ENCODE results near the gene METTL3. TPM values are rescaled to one million over a fixed set of nuclear protein-coding genes. Genes with fewer than 3 reads are reported as not detected.
A peak's percentile ranks its signal among the peaks of the same experiment; 100 is the strongest.

METTL3 gene
- total RNA-seq, 1 experiment from 2014 or later = 51.8 TPM

DNA sequence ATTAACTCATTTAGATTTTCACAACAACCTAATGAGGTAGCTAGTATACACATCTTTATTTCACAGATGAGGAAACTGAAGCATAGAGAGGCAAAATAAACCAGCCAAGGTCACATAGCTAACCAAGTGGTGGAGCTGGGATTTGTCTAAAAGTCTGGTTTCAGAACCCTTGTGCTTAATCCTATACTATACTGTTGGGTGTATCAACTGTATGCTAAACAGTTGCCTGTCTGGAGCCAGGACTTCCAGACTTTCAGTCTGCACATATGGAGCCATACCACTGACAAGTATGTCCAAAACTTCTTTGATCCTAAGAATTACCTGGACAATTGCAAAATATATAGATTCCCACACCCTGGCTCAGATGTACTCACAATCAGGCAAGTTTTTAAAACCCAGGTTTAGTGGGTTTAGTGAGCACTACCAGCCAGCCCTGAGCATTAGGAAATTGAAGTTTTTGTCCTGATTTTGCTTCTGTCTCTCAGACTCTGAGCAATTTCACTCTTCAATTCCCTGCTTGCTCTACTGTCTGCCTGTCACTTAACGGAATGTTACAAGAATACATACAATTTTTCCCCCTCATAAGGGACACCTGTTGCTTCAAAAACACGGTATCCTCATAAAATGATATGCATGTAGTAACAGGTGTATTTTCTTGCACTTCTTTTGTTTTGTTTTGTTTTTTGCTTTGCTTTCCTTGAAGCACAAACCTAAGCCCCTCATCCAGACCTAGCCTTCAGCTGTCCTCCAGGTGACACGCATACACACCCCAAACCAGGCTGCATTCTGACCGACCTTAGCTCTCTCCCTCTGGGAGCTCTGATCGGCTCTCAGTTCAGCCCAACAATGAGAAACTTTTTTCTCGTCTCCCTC is 24.6 kb upstream of the METTL3 start:
- no peak for DNase-seq (ENCODE audit: low read depth in 1 of 2, low spot score in 2 of 2)
- H3K27me3 ChIP-seq (replicated peaks) = peaks cover 44% of the 10 kb centered on the region
- H3K4me3 ChIP-seq = no peak overlapping the region
- no peaks in the 10 kb centered on the region for H3K36me3 ChIP-seq
- no peak overlapping the region for H3K27ac ChIP-seq
- no peaks in the 10 kb centered on the region for H3K9me3 ChIP-seq (replicated peaks)
- H3K4me1 ChIP-seq (replicated peaks) = no peaks in the 10 kb centered on the region

DNA sequence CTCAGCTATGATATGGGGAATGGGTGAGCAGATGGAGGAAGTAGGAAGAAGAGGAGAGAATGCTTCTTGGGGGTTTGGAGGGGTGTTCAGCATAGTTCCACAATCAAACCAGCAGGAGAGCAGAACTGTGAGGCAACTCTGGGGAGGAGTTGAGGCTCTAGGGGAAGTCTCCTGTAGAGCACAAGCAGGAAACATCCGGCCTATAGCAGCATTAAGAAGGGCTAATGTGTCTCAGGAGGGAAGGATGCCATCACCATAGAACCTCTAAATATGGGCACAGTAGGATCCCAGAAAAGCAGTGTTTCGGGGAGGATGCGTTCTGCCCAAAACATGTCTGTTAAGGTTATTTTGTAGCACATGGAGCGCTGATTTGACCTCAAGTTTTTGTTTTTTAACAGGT is 23.4 kb upstream of the METTL3 start:
- H3K27ac ChIP-seq = no peak overlapping the region
- H3K36me3 ChIP-seq = no peaks in the 10 kb centered on the region
- H3K4me3 ChIP-seq = no peak overlapping the region
- no peaks in the 10 kb centered on the region for H3K4me1 ChIP-seq (replicated peaks)
- peaks cover 44% of the 10 kb centered on the region for H3K27me3 ChIP-seq (replicated peaks)
- no peak for DNase-seq (ENCODE audit: low read depth in 1 of 2, low spot score in 2 of 2)
- H3K9me3 ChIP-seq (replicated peaks) = no peaks in the 10 kb centered on the region

DNA sequence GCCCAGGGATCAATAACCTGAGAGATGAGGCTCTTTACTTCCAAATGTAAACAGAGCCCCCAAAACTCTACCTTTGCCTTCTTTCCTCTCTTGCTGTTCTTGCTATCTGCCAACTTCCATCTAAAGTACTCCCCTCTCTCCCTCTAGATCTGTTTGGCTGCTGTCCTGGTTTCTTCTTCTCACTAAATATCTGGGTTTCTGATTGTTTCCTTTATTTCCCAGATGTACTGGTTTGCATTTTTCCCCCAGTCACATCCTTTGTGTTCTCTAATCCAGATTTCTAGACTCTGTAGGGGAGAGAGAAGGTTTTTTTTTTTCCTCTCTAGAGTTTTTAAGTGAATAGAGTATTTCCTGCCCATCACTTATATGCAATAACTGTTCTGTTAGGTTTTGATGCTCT is 22.2 kb upstream of the METTL3 start:
- H3K27ac ChIP-seq = no peak overlapping the region
- DNase-seq (ENCODE audit: low read depth in 1 of 2, low spot score in 2 of 2) = no peak
- no peaks in the 10 kb centered on the region for H3K4me1 ChIP-seq (replicated peaks)
- no peak overlapping the region for H3K4me3 ChIP-seq
- no peaks in the 10 kb centered on the region for H3K9me3 ChIP-seq (replicated peaks)
- peaks cover 46% of the 10 kb centered on the region for H3K27me3 ChIP-seq (replicated peaks)
- H3K36me3 ChIP-seq = no peaks in the 10 kb centered on the region

DNA sequence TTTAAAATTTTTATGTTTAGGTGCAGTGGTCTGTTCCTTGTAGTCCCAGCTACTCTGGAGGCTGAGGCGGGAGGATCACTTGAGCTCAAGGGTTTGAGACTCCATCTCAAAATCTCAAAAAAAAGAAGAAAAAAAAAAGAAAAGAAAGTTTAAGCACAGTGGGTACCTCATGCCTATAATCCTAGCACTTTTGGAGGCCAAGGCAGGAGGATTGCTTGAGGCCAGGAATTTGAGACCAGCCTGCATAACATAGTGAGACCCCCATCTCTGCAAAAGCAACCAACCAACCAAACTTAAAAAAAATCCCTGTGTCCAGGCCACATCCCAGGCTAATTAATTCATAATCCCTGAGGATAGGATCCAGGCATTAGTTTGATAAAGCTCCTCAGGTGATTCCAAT is 18.4 kb upstream of the METTL3 start:
- DNase-seq (ENCODE audit: low read depth in 1 of 2, low spot score in 2 of 2) = no peak
- Histone ChIP-seq H3K27me3 (replicated peaks) (peaks cover 15% of the 10 kb centered on the region), H3K4me1 (replicated peaks) (no peaks in the 10 kb centered on the region), H3K4me3 (no peak overlapping the region), H3K27ac (no peak overlapping the region), H3K9me3 (replicated peaks) (no peaks in the 10 kb centered on the region), H3K36me3 (no peaks in the 10 kb centered on the region)

DNA sequence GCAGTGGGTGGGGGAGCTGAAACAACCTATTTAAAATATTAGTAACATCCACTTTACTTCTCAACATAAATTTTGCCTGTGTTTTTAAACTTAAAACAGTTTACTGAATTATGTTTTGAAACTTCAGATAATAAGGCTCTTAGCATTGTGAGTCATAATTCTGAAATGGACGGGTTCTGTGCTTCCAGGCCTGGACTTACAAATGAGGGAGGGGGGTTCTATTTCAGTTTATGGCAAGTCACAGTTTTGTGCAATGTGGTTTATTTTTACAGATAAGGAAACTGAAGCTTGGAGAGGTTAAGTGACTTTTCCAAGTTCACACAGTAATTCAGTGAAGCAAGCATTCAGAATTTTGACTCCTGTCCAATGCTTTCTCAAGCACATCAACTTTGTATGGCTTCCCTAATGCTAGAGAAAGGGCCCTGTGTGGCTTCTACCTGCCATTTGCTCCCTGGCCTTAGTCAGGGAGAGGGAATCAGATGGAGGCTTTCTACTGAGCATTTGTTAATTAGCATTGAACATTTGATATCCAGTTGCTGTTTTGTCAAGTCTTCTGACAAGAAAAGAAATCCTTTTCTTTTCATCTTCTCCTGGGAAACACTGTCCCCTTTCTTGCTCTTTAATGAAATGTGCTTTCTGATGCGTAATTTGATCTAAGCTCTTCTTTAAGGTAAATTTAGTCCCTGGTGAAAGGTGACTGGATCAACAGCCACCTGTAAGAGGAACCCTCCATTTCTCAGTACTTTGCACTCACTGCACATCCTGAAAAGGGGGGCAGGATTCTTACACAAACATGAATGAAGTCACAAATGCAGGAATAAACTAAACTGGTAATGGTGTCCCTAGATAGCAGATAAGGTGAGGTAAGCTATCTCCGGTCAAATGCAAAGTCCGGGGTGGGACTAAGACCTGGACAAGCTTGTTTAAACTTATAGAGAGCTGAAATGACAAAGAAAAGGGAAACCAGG is 17.5 kb upstream of the METTL3 start:
- H3K4me1 ChIP-seq (replicated peaks) = no peaks in the 10 kb centered on the region
- H3K36me3 ChIP-seq = no peaks in the 10 kb centered on the region
- DNase-seq (ENCODE audit: low read depth in 1 of 2, low spot score in 2 of 2) = no peak

DNA sequence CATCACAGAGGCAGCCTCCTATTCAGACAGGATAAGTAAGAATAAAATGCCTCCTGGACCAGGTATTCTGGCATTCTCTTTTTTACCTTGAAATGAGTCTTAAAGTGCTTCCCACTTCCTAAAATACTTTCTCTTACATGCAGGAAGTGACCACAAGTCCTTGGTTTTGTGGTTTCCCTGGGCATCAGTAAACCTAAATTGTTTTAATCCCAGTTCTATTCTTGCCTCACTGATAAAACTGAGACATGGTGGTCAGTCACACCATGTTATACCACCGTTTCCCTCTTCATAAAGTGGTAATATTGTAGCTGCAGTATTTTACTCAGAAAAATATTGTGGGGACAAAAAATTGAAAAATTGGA is 16.2 kb upstream of the METTL3 start:
- H3K4me1 ChIP-seq (replicated peaks) = no peaks in the 10 kb centered on the region
- DNase-seq (ENCODE audit: low read depth in 1 of 2, low spot score in 2 of 2) = no peak
- no peaks in the 10 kb centered on the region for H3K9me3 ChIP-seq (replicated peaks)
- H3K27me3 ChIP-seq (replicated peaks) = peaks cover 6% of the 10 kb centered on the region
- H3K4me3 ChIP-seq = no peak overlapping the region
- H3K36me3 ChIP-seq = no peaks in the 10 kb centered on the region
- H3K27ac ChIP-seq = no peak overlapping the region

More for the DNA sequence above, 17.5 kb upstream of the METTL3 start:
- Histone ChIP-seq H3K4me3 (no peak overlapping the region), H3K27me3 (replicated peaks) (peaks cover 7% of the 10 kb centered on the region), H3K9me3 (replicated peaks) (no peaks in the 10 kb centered on the region), H3K27ac (no peak overlapping the region)

DNA sequence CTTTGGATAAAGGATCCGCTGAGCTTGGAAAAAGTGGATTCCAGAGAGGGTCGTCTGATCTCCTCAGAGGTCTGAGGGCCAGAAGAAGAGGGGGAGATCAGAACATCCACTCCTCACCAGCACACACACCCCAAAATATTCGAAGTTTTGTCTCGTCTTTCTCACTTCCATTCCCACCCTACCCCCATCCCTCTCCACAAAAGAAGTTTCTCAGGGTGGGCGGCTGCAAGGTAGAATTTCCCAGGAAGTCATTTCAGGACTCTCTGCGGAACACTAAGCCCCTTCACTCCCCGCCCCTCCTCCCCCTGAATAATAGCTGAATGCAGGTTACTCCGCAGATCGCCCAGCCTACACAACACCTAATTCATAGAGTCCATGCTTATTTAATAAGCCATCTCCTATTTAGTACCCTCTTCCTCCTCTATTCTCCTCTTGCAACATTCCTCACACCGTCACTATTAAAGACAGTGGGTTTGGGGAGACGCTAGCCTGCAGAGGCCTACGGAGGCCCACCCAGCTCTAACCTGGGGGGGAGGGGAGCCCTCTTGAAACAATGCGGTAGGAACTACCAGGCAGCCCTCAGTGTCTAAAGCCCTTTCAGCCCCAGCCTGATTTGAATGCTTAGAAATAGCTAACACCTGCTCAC is 15.7 kb upstream of the METTL3 start:
- H3K9me3 ChIP-seq (replicated peaks) = no peaks in the 10 kb centered on the region
- no peaks in the 10 kb centered on the region for H3K4me1 ChIP-seq (replicated peaks)
- no peaks in the 10 kb centered on the region for H3K36me3 ChIP-seq
- no peak for DNase-seq (ENCODE audit: low read depth in 1 of 2, low spot score in 2 of 2)
- H3K4me3 ChIP-seq = no peak overlapping the region
- peaks cover 3% of the 10 kb centered on the region for H3K27me3 ChIP-seq (replicated peaks)
- H3K27ac ChIP-seq = no peak overlapping the region

DNA sequence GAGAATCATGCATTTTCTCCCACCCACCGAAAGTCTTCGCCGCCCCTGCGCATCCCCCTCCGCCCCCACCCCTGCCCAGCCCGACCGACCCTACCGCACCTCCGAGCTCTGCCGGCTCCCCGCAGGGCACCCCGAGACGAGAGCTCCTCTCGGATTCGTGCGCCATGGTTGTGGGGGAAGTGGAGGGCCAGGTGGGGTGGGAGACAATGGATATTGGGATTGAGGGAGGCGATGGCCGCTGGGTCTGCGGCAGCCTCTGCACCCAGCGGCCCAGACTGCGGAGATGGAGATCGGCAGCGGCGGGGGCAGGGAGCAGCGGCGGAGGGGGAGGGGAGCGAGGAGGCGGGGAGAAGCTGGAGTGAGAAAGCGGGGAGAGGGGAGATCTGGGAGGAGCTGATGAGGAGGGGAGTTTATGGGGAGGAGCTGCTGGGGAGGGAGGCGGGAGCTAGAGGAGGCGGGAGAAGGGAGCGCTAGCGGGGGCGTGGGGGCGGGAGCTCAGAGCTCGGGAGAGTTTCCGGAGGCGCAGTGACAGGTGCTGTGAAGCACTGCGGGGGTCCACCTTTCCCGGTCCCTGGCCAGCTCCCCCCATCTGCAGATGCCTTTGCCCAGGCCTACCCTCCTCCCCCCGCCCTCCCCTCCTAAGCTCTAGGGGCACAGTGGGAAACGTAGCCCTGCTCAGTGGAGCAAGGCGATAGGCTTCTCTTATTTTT is 15.0 kb upstream of the METTL3 start, which contains the start of gene SALL2:
Gene SALL2, minus strand, starts transcription at position 385 of the 710 bp plus-strand sequence. Its CDS starts 219 bp downstream, at position 166.
- H3K4me3 ChIP-seq = peak within 1 kb of the TSS; percentile 22
- DNase-seq (ENCODE audit: low read depth in 1 of 2, low spot score in 2 of 2) = no peak
- H3K36me3 ChIP-seq = no peaks in the 10 kb centered on the region
- no peaks in the 10 kb centered on the region for H3K9me3 ChIP-seq (replicated peaks)
- H3K4me1 ChIP-seq (replicated peaks) = no peaks in the 10 kb centered on the region
- H3K27me3 ChIP-seq (replicated peaks) = peaks cover 3% of the 10 kb centered on the region
- H3K27ac ChIP-seq = no peak within 1 kb of the TSS

DNA sequence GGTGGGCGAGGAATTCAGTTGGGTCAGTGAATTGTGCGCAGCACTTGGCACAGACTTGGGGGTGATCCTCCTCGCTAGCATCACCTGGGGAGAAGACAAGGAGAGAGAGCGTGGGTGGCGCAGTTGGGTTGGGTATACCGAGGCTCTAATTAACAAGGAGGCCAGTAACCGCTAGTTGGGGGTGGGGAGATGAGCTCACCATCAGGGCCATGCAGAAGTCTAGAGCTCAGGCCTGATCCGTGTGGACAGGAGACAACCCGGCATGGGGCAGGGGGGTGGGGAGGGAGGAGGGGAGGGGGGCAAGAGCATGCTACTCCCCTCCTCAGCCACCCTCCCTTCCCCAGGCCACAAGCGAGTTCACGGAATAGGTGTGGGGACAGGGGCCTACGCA is 14.4 kb upstream of the METTL3 start:
- Histone ChIP-seq H3K4me3 (no peak overlapping the region), H3K9me3 (replicated peaks) (no peaks in the 10 kb centered on the region), H3K27me3 (replicated peaks) (peaks cover 3% of the 10 kb centered on the region; the same call in 1 of the 2 replicates), H3K4me1 (replicated peaks) (no peaks in the 10 kb centered on the region), H3K27ac (no peak overlapping the region), H3K36me3 (no peaks in the 10 kb centered on the region)
- no peak for DNase-seq (ENCODE audit: low read depth in 1 of 2, low spot score in 2 of 2)

DNA sequence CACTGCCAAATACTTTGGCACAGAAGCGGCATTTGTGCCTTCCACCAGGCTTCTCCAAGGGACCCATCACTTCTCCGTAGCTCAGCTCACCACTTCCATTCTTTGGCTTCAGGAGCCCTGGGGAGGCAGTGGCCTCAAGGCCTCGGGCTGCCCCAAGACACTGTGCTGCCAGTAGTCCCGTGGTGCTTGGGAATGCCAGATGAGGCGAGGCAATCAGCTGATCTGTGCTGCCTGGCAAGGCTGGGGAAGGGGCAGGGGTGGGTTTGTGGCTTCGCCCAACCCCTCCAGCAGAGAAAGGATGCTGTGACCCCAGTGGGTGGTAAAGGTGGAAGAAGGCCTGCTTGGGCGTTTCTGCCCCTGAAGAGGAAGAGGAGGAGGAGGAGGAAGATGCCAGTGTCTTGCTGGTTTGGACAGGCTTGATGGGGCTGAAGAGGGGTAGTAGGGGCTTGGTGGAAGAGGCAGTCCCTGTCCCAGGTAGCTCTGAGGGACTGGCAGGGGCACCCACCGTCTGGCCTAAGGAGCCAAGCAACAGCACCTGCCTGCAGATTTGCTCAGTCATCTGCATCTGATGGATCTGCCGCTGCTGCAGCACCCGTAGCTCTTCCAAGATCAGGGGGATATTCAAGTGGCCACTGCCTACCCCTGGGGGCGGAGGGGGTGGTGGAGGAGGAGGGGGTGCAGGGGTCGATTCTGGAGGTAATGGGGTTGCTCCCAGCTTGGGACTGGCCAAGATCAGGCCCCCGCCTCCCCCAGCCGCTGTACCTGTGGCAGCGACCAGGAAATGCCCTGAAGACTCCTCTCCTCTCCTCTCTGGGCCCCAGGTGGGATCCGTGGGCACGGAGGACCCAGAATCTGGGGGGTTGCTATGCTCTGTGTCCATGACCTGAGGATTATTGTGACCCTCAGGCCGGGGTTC is 13.7 kb upstream of the METTL3 start:
- Histone ChIP-seq H3K4me1 (replicated peaks) (no peaks in the 10 kb centered on the region), H3K27me3 (replicated peaks) (peaks cover 3% of the 10 kb centered on the region; the same call in 1 of the 2 replicates), H3K27ac (no peak overlapping the region), H3K4me3 (no peak overlapping the region), H3K9me3 (replicated peaks) (no peaks in the 10 kb centered on the region), H3K36me3 (no peaks in the 10 kb centered on the region)
- DNase-seq (ENCODE audit: low read depth in 1 of 2, low spot score in 2 of 2) = no peak

DNA sequence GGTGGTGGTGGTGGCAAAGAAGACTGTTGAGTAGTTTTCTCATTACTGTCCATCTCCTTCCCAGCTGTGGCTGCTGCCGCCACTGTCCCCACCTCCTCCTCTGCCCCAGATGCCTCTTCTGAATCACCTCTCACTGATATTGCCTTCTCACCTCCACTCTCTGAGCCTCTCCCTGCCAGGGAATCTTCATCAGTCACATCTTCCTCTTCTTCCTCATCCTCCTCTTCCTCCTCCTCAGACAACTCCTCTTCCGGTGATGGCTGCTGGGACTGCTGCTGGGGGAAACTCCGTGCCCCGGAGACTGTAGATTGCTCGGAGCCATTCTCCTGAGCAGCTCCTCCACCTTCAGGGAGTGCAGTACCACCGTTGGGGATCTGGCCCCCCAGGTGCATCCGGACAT is 12.1 kb upstream of the METTL3 start:
- DNase-seq (ENCODE audit: low read depth in 1 of 2, low spot score in 2 of 2) = no peak
- Histone ChIP-seq H3K27ac (no peak overlapping the region), H3K4me1 (replicated peaks) (no peaks in the 10 kb centered on the region), H3K4me3 (no peak overlapping the region), H3K27me3 (replicated peaks) (no peaks in the 10 kb centered on the region; the same call in 1 of the 2 replicates), H3K36me3 (no peaks in the 10 kb centered on the region), H3K9me3 (replicated peaks) (no peaks in the 10 kb centered on the region)

DNA sequence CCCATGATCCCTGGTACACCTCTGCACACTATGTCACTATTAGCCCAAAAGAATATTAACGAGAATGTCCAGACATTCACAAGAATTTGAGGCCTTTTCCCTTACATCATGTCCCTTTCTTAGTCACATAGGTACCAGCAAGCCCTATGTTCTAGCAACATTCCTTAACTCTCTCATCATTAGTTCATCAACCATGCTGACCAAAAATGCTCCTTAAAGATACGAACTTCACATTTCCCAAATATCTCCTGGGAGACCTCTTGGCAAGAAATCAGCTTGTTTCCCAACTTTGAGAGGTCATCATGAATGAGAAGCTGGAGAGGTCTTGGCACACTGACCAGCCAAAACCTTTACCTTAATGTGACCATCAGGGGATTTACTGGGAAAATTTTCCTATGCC is 10.4 kb upstream of the METTL3 start:
- no peak overlapping the region for H3K4me3 ChIP-seq
- no peaks in the 10 kb centered on the region for H3K36me3 ChIP-seq
- no peak overlapping the region for H3K27ac ChIP-seq
- DNase-seq (ENCODE audit: low read depth in 1 of 2, low spot score in 2 of 2) = no peak
- H3K4me1 ChIP-seq (replicated peaks) = no peaks in the 10 kb centered on the region
- no peaks in the 10 kb centered on the region for H3K27me3 ChIP-seq (replicated peaks)
- H3K9me3 ChIP-seq (replicated peaks) = no peaks in the 10 kb centered on the region

Data from SJSA1 (cell line).